HepG2 (cell line): ENCODE data around the gene HNF1B. TPM values are rescaled to one million over a fixed set of nuclear protein-coding genes. Genes with fewer than 3 reads are reported as not detected.

Experiments
- ATAC-seq: fragments of 200-7000 bp; cut with Tn5 transposase; 3 replicates; pipeline ENCODE4 v1.9.1; 2020; ENCODE audit warnings: mild to moderate bottlenecking, moderate library complexity
- BruUV-seq: library from RNA; stranded (reverse); fragments of 400-500 nt; replicated peaks from 2 replicates; lab custom pipeline; 2021; lab: Mats Ljungman, UMichigan
- CTCF ChIA-PET: fragments of 300-600 bp; formaldehyde crosslinking; extraction: SDS; loops from one replicate; lab custom pipeline; 2021; ENCODE audit warnings: low total read pairs, inconsistent platforms, low intra/inter-chr PET ratio; lab: Yijun Ruan, JAX
- POLR2A ChIA-PET: fragments of 350-600 bp; sonication (Branson Sonifier 250); formaldehyde crosslinking; loops from one replicate; lab custom pipeline; 2020; ENCODE audit warnings: antibody characterized with exemption, inconsistent platforms; lab: Yijun Ruan, JAX
- DNase-seq: peaks from one replicate; pipeline ENCODE4 v3.0.0-alpha.2; 2015; ENCODE audit warnings: low spot score
- FAIRE-seq: peaks from 3 replicates; lab custom pipeline; 2011; peaks lifted over from hg19 to GRCh38; lab: Jason Lieb, UNC
- H2AFZ ChIP-seq: one replicate; pipeline ENCODE4 v1.6.1; 2011; ENCODE audit warnings: low read length, inconsistent platforms
- H3K27ac ChIP-seq: fragments of 300-600 bp; 3 replicates; pipeline ENCODE4 v1.8.0; 2011; ENCODE audit warnings: mixed run types, mild to moderate bottlenecking, mixed read lengths, low read length, inconsistent platforms; ENCODE audit not compliant: insufficient read depth; ENCODE audit errors: extremely low read length
- H3K27me3 ChIP-seq, 2 experiments: fragments of 200-600 bp in 1 of 2; 2 replicates in 1 of 2; 3 replicates in 1 of 2; pipeline versions ENCODE4 v1.6.0 to v1.8.0; 2011; ENCODE audit warnings: low read length in 2 of 2, mild to moderate bottlenecking in 2 of 2, moderate library complexity in 2 of 2, inconsistent platforms in 1 of 2; ENCODE audit not compliant: insufficient read depth in 2 of 2, control insufficient read depth in 1 of 2
- H3K36me3 ChIP-seq, 2 experiments: fragments of 200-600 bp in 1 of 2; replicated peaks in 1 of 2; 2 replicates in 1 of 2; 3 replicates in 1 of 2; pipeline versions ENCODE4 v1.5.1 to v1.8.0; 2011; ENCODE audit warnings: low read length in 2 of 2, inconsistent platforms in 1 of 2; ENCODE audit not compliant: insufficient read depth in 2 of 2, control insufficient read depth in 1 of 2
- H3K4me1 ChIP-seq: 2 replicates; pipeline ENCODE4 v1.5.1; 2012; ENCODE audit warnings: low read length, inconsistent platforms; ENCODE audit not compliant: insufficient read depth
- H3K4me2 ChIP-seq: 2 replicates; pipeline ENCODE4 v1.6.0; 2011; ENCODE audit warnings: low read depth, low read length, inconsistent platforms
- H3K4me3 ChIP-seq, 3 experiments: fragments of 200-600 bp in 1 of 3; sonication (generic), shearing (Covaris generic) in 1 of 3; replicated peaks in 1 of 3; 2 replicates each; pipeline ENCODE4 v1.5.1; 2011 to 2016; ENCODE audit warnings: low read length in 3 of 3, inconsistent platforms in 2 of 3, low read depth in 2 of 3, mild to moderate bottlenecking in 2 of 3, control low read depth in 1 of 3, mixed read lengths in 1 of 3; ENCODE audit not compliant: insufficient read depth in 1 of 3
- H3K79me2 ChIP-seq: one replicate; pipeline ENCODE4 v1.6.1; 2011; ENCODE audit warnings: low read length, inconsistent platforms; ENCODE audit not compliant: insufficient read depth
- H3K9ac ChIP-seq: 2 replicates; pipeline ENCODE4 v1.6.0; 2011; ENCODE audit warnings: mild to moderate bottlenecking, low read depth, low read length, inconsistent platforms; ENCODE audit not compliant: insufficient read depth
- H3K9me3 ChIP-seq: 2 replicates; pipeline ENCODE4 v1.5.1; 2012; ENCODE audit warnings: mild to moderate bottlenecking, low read length
- H4K20me1 ChIP-seq: 2 replicates; pipeline ENCODE4 v1.6.0; 2011; ENCODE audit warnings: inconsistent platforms, mild to moderate bottlenecking, low read length, moderate library complexity; ENCODE audit not compliant: insufficient read depth
- DNMT3B ChIP-seq: conservative IDR thresholded peaks from 2 replicates; pipeline ENCODE4 v1.6.1; 2016; ENCODE audit warnings: missing biosample characterization, control low read depth
- ISX ChIP-seq: sonication (generic); formaldehyde crosslinking; conservative IDR thresholded peaks from 2 replicates; pipeline ENCODE4 v1.5.0; 2020; ENCODE audit warnings: missing genetic modification reagents
- KAT7 ChIP-seq: IDR thresholded peaks from 2 replicates; pipeline ENCODE4 v1.6.1; 2018; ENCODE audit warnings: borderline replicate concordance, missing compliant biosample characterization
- ZNF770 ChIP-seq: sonication (generic); formaldehyde crosslinking; IDR thresholded peaks from 2 replicates; pipeline ENCODE4 v1.5.0; 2020; ENCODE audit warnings: mild to moderate bottlenecking, missing genetic modification reagents
- ZNF816 ChIP-seq: sonication (generic); formaldehyde crosslinking; IDR thresholded peaks from 2 replicates; pipeline ENCODE4 v1.8.0; 2022; ENCODE audit warnings: missing genetic modification reagents, mild to moderate bottlenecking, borderline replicate concordance
- WGBS: methylation state at CpG from one replicate; pipeline ENCODE4 v1.1.6; 2017; ENCODE audit warnings: low lambda C conversion rate; 5-methylcytosine and 5-hydroxymethylcytosine counted together
- in situ Hi-C: cut with HindIII; loops from 2 replicates; pipeline ENCODE4 v1.10.0; 2017; ENCODE audit warnings: low pct_unique_long_range_greater_than_20kb; ENCODE audit not compliant: extremely low pct_ligation_motif_present
- intact Hi-C: fragments of 100-400 bp; cut with micrococcal nuclease; formaldehyde crosslinking; loops from one replicate; pipeline ENCODE4 v1.10.0; 2022; ENCODE audit not compliant: unreplicated experiment
- polyA plus RNA-seq, 8 experiments: library from polyadenylated mRNA; depleted of rRNA in 3 of 8; stranded (reverse) in 7 of 8; unstranded in 1 of 8; fragments of >200 nt; fragmentation: Illumina TruSeq in 4 of 8; extraction: Trizol in 4 of 8; gene quantifications; 2 replicates each; pipeline versions ENCODE4 v1.2.1 to v1.2.3, GENCODE V29; 2011 to 2016; ENCODE audit warnings: low read depth in 4 of 8, missing spikeins in 1 of 8, mixed read lengths in 1 of 8; ENCODE audit not compliant: insufficient read depth in 1 of 8
- total RNA-seq, 5 experiments: library from RNA; depleted of rRNA; stranded (reverse); fragments of >200 nt; fragmentation: Illumina TruSeq; extraction: Trizol; gene quantifications; 2 replicates each; pipeline ENCODE4 v1.2.3, GENCODE V29; 2016; ENCODE audit warnings: low read depth in 1 of 5

HNF1B gene
- total and polyA plus RNA-seq, 2 of the 13 experiments (the other 11 are each of a cell fraction or from before 2014, with no cell fraction given), result 1.9 to 5.3 TPM

DNA sequence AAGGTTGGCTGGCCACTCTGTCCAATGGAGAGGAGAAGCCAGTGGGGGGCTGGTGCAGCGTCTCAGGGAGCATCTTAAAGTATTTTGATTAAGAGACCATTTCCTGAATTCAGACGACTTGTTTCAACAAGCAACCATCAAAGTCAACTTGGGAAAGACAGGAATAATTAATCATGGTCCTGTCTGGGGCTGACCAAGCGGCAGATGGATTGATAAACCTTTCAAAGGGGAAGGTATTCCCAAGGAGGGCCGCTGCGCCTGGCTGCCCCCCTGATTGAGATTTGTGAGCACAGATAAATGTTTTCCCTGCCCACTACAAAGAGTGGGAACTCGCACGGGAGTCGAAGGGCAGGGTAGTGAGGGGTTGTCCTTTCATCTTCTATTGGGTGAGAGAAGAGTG lies 47.5 kb downstream of the HNF1B start:
- ATAC-seq, result no peak

GRCh38 chr17:37696366-37696765 lies 48.5 kb downstream of the HNF1B start:
- no peak for ATAC-seq
- over 99% methylated on average over 7 of the region's 7 CpGs for WGBS
- no TSS peak for BruUV-seq

More for the DNA sequence above, 47.5 kb downstream of the HNF1B start:
- Histone ChIP-seq H2AFZ (no peak overlapping the region), H3K36me3 (peaks cover 10 to 11% of the 10 kb centered on the region in 2 experiments; a peak in 2 of 5 replicates), H3K9me3 (no peaks in the 10 kb centered on the region), H3K27me3 (no peaks in the 10 kb centered on the region), H3K4me2 (peak overlapping the region; percentile 31; the same call in 1 of the 2 replicates), H3K27ac (no peak overlapping the region), H3K9ac (no peak overlapping the region), H3K79me2 (no peaks in the 10 kb centered on the region), H4K20me1 (no peaks in the 10 kb centered on the region), H3K4me1 (peaks cover 71% of the 10 kb centered on the region), H3K4me3 (no peak overlapping the region)
- in situ Hi-C loops, result no loop called here
- POLR2A ChIA-PET, result interaction anchor here (0.5 to 1.9 kb wide), 14 partner anchors 8 to 73 kb away, joined by 3 to 50 read pairs (median 8); no protein-coding TSS in a partner anchor
- intact Hi-C loops, result no loop called here
- TF ChIP-seq KAT7 (CRISPR knock-in tag) (no peak), ISX (CRISPR knock-in tag) (0 out of 2 replicates have a peak, but pooled peaks have one; percentile 13), DNMT3B (CRISPR knock-in tag) (no peak)
- DNase-seq (no peak), FAIRE-seq (no peak)
- CTCF ChIA-PET, result interaction anchor here (0.7 kb wide), 1 partner anchor 47 kb away, joined by 5 read pairs; no protein-coding TSS in a partner anchor
- 81% methylated on average over 8 of the region's 8 CpGs for WGBS
- BruUV-seq, result no TSS peak

More at GRCh38 chr17:37696366-37696765, 48.5 kb downstream of the HNF1B start:
- TF ChIP-seq ZNF770 (CRISPR knock-in tag) (0 out of 2 replicates have a peak, but pooled peaks have one; percentile 14), ZNF816 (CRISPR knock-in tag) (no peak)
- TF ChIP-seq, all 625 proteins: peak for 1
- H2AFZ ChIP-seq, result no peak overlapping the region
- H3K27me3 ChIP-seq, result no peaks in the 10 kb centered on the region
- H3K36me3 ChIP-seq, result peaks cover 8 to 11% of the 10 kb centered on the region in 2 experiments; a peak in 2 of 5 replicates
- H3K9ac ChIP-seq, result no peak overlapping the region
- no peak overlapping the region for H3K27ac ChIP-seq
- POLR2A ChIA-PET, result interaction anchor here (2.0 kb wide), 1 partner anchor 12 kb away, joined by 9 read pairs; no protein-coding TSS in a partner anchor
- intact Hi-C loops, result no loop called here
- no peak overlapping the region for H3K4me3 ChIP-seq
- no peak overlapping the region for H3K4me2 ChIP-seq
- no peaks in the 10 kb centered on the region for H4K20me1 ChIP-seq
- no peaks in the 10 kb centered on the region for H3K79me2 ChIP-seq
- DNase-seq (no peak), FAIRE-seq (no peak)
- peaks cover 81% of the 10 kb centered on the region for H3K4me1 ChIP-seq
- in situ Hi-C loops, result no loop called here
- CTCF ChIA-PET, result no interaction called here
- H3K9me3 ChIP-seq, result no peaks in the 10 kb centered on the region
